AG04449 (cell line): ENCODE measurements around the gene TEX22.

Experiments used
- CTCF ChIA-PET: fragments of 350-600 bp; formaldehyde crosslinking; extraction: SDS; loops from one replicate; lab custom pipeline; 2021; ENCODE audit warnings: antibody characterized with exemption; lab: Yijun Ruan, JAX
- POLR2A ChIA-PET: fragments of 400-600, 350-600 bp; formaldehyde crosslinking; extraction: SDS; loops from one replicate; lab custom pipeline; 2020; ENCODE audit warnings: antibody characterized with exemption, inconsistent platforms; lab: Yijun Ruan, JAX
- DNase-seq: peaks from one replicate; pipeline ENCODE4 v3.0.0-alpha.2; 2010; ENCODE audit warnings: low read depth, low spot score
- H3K4me3 ChIP-seq: 2 replicates; pipeline ENCODE4 v1.5.1; 2011; ENCODE audit warnings: low read depth, mild to moderate bottlenecking, control low read depth, low read length
- TF ChIP-seq, protein P1 (sequence below): IDR thresholded peaks from one replicate; pipeline ENCODE4 v1.5.1; 2011; ENCODE audit warnings: mild to moderate bottlenecking, moderate library complexity, low read length, control low read depth, inconsistent platforms; ENCODE audit not compliant: insufficient read depth; ENCODE audit errors: missing control alignments

The TEX22 gene

DNA sequence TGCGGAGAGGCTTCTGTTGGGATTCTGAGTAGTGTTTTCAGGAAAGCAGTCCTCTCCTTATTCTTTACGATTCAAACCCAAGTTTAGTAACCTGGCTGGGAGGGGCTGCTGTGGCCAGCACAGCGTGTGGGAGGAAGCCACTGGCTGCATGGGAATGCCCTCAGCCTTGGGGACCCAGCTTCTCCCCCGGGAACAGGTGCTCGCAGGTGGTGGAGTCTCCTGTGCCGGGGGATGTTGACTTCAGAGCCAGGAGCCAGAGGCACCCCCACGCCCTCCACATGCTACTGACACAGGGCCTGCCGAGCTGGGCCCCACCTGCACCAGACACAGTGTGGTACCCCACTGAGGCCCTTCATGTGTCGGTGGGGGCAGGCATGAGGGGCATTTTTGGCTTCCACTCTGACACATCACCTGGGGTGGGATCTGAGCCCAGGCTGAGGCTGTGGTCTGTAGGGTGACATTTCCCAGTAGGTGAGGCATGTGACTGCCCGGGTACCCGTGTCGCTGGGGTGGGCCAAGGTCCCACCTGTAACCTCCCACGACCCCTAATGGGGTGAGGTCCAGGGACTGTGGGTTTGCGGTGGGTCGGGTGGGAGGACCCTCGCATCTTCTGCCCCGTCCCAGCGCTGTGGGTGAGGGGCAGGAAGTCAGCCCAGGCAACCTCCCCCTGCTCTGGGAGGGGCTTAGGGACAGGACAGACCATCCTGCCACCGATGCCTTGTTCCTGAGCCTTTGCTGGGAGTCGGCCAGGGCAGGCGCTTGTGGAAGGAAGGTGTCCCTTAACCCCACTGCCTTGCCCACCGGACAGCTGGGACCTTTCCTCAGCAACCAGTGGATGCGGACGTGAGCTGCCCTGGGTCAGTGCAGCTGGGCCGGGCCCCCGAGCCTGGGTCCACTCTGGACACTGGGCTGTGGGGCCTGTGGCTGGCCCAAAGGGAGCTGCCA is 47.8 kb downstream of the TEX22 start:
- POLR2A ChIA-PET: no interaction called here
- DNase-seq: no peak
- TF ChIP-seq, protein P1, sequence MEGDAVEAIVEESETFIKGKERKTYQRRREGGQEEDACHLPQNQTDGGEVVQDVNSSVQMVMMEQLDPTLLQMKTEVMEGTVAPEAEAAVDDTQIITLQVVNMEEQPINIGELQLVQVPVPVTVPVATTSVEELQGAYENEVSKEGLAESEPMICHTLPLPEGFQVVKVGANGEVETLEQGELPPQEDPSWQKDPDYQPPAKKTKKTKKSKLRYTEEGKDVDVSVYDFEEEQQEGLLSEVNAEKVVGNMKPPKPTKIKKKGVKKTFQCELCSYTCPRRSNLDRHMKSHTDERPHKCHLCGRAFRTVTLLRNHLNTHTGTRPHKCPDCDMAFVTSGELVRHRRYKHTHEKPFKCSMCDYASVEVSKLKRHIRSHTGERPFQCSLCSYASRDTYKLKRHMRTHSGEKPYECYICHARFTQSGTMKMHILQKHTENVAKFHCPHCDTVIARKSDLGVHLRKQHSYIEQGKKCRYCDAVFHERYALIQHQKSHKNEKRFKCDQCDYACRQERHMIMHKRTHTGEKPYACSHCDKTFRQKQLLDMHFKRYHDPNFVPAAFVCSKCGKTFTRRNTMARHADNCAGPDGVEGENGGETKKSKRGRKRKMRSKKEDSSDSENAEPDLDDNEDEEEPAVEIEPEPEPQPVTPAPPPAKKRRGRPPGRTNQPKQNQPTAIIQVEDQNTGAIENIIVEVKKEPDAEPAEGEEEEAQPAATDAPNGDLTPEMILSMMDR: no peak
- CTCF ChIA-PET: interaction anchor here (1.3 to 2.4 kb wide), 4 partner anchors 8 to 35 kb away, joined by 3 to 14 read pairs (median 4); no protein-coding TSS in a partner anchor
- no peak overlapping the region for H3K4me3 ChIP-seq

DNA sequence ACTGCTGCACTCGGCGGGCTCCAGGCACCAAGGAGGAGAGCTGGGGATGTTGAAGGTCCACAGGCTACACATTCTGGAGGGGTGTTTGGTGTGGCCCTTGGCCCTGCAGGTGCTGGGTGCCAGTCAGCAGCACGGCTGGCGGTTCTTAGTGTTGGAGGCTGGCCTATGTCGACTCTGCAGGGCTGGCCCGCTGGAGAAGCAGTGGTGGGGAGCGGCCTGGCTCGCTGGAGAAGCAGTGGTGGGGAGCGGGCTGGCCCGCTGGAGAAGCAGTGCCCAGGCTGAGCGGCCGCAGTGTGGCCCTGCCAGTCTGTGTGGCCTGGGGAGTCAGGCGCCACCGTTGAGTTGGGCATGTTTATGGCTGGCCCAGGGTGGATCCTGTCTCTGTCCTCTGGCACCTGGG is 48.6 kb downstream of the TEX22 start:
- ChIA-PET POLR2A (no interaction called here), CTCF (interaction anchor here (1.4 to 2.4 kb wide), 5 partner anchors 7 to 43 kb away, joined by 3 to 14 read pairs (median 11); no protein-coding TSS in a partner anchor)
- H3K4me3 ChIP-seq: no peak overlapping the region
- TF ChIP-seq, protein P1: no peak
- no peak for DNase-seq

DNA sequence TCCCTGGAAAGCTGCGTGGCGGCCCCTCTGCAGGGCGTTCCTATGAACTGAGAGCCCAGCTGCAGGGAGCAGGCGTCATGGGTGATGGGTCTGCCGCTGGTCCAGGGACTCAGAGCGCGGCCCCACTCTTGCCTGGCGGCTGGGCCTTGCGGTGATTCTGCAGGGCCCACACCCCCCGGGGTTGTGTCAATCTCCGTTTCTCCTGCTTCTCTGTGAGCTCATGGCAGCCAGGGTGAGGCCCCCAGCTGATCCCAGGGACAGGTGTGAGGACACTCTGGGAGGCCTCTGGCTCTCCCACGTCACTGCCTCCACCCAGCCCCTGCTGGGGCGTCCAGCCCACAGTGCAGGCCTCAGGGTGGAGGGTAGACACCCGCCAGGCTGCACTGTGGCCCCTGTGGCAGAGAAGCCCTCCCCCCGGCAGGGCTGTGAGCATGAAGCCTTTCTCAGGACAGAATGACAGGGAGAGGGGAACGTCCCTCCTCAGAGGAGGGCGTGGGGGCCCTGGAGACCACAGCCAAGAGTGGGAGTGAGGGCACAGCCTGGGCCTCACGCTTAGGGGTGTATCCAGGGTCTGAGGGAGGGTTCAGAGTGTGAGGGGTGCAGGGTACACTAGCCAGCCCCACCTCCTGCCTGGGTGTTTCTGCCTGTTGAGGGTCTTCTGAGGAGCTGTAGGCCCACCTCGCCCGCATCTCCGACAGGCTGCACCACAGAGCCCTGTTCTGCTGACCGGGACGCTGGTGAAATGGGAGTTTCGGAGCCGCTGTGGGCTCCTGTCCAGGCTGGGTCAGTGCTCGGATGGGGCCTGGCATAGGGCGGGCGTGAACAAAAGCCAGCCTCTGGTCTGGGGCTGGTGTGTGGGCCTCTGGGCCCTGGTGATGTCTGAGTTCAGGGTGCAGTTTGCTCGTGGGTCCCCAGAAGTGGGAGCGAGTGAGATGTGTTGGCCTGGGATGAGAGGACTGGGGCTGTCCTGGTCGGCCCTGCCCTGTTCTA is 49.6 kb downstream of the TEX22 start:
- TF ChIP-seq, protein P1: no peak
- POLR2A ChIA-PET: no interaction called here
- CTCF ChIA-PET: interaction anchor here (0.6 to 2.4 kb wide), 11 partner anchors 9 to 69 kb away, joined by 3 to 14 read pairs (median 4); no protein-coding TSS in a partner anchor
- no peak overlapping the region for H3K4me3 ChIP-seq
- no peak for DNase-seq

DNA sequence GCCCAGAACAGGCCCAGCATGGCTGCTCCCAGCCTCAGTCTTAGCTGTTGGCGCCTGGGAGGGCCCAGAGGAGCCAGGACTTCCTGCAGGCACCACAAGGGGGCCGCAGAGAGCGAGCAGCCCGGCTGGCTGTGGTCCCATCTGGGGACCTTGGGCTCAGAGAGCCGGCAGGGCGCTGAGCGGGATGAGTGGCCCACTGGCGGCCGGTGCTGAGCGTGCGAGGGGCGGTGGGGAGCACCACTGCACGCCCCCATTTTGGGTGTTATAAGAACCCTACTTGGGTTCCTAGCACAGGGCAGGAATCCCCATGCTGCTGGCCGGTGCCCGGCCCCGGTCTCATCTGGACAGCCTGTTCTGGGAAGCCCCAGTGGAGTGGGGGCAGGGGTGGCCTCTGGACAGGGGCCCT is 50.4 kb downstream of the TEX22 start:
- CTCF ChIA-PET: interaction anchor here (0.6 to 2.4 kb wide), 11 partner anchors 9 to 68 kb away, joined by 3 to 14 read pairs (median 4); no protein-coding TSS in a partner anchor
- DNase-seq: no peak
- POLR2A ChIA-PET: no interaction called here
- TF ChIP-seq, protein P1: peak; percentile 93
- H3K4me3 ChIP-seq: no peak overlapping the region

DNA sequence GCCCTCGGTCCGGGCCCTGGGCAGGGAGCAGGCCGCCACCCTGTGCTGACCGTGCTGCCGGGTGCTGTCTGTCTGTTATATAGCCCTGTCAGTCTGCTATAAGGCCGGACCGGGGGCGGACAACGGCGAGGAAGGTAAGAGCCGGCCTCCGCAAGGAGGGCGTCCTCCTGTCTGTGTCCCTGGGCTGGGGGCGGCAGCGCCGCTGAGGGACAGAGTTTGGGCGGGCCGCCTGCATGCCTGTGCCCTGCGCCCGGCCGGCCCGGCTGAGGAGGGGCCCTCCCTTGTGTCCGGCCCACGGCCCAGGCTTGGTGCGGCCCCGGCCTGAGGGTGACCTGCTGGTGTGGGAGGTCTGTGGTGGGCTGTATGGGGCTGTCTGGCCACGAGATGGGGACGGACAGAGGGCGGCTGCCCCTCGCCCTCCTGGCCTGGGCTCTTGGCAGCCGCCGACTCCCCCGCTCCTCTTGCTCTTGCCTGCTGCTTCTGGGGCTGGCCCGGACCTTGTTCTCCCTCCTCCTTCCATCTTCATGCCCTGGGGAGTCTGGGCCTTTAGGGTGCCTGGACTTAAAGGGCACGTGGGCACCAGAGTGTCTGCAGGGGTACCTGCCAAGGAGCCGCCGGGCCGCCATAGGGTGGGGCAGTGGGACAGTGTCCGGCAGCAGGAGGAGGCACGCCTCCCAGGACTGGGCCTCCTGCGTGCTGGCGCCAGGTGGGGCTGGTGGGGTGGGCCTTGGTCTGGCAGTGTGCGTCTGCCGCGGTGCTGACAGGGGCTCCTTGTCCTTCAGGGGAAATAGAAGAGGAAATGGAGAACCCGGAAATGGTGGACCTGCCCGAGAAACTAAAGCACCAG is 51.2 kb downstream of the TEX22 start:
- CTCF ChIA-PET: interaction anchor here (0.9 to 1.0 kb wide), 2 partner anchors 15 to 167 kb away, joined by 3 to 5 read pairs; no protein-coding TSS in a partner anchor
- POLR2A ChIA-PET: no interaction called here
- TF ChIP-seq, protein P1: no peak
- H3K4me3 ChIP-seq: no peak overlapping the region
- no peak for DNase-seq
